GM19397 (cell line): ENCODE data around the gene PRICKLE4.

Source experiments
- ATAC-seq: cut with Tn5 transposase; IDR thresholded peaks from one replicate; pipeline ENCODE4 v1.9.1; 2021; ENCODE audit warnings: mild to moderate bottlenecking, moderate library complexity; ENCODE audit not compliant: unreplicated experiment

The PRICKLE4 gene

GRCh38 chr6:41832263-41832662 is 51.7 kb downstream of the PRICKLE4 start:
- no peak for ATAC-seq

DNA sequence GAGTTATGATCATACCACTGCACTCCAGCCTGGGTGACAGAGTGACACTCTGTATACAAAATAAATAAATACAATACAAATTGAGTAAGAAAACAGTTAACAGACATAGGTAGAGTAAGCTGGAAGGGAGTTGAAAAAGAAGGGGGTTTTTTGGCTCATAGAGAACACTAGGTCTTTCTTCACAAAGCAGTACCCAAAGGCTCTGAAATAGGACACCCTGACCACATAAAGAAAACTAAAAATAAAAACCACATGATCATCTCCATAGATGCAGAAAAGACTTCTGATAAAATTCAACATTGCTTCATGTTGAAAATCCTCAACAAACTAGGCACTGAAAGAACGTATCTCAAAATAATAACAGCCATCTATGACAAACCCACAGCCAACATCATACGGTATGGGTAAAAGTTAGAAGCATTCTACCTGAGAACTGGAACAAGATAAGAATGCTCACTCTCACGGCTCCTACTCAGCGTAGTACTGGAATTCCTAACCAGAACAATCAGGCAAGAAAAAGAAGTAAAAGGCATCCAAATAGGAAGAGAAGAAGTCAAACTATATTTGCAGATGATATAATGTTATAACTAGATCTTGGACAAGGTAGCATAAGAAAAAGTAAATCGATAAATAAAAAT is 55.6 kb downstream of the PRICKLE4 start:
- no peak for ATAC-seq

DNA sequence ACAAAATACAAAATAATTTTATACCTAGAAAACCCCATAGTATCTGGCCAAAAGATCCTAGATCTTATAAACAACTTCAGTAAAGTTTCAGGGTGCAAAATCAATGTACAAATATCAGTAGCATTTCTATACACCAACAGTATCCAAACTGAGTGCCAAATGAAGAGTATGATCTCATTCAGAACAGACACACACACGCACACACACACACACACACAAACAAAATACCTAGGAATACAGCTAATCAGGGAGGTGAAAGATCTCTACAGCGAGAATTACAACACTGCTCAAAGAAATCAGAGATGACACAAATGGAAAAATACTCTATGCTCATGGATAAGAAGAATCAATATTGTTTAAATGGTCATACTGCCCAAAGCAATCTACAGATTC is 56.1 kb downstream of the PRICKLE4 start:
- no peak for ATAC-seq
